SK-N-MC (cell line): ENCODE measurements around the gene SIPA1L3.

ENCODE experiments used
- EZH2 ChIP-seq: fragments of 200-600 bp; sonication (generic); IDR thresholded peaks from one replicate; pipeline ENCODE4 v1.6.1; 2017; ENCODE audit warnings: antibody characterized with exemption
- POLR2AphosphoS5 ChIP-seq: IDR thresholded peaks from 2 replicates; pipeline ENCODE4 v1.6.1; 2012; ENCODE audit warnings: mild to moderate bottlenecking, low read depth, low read length, borderline replicate concordance

DNA sequence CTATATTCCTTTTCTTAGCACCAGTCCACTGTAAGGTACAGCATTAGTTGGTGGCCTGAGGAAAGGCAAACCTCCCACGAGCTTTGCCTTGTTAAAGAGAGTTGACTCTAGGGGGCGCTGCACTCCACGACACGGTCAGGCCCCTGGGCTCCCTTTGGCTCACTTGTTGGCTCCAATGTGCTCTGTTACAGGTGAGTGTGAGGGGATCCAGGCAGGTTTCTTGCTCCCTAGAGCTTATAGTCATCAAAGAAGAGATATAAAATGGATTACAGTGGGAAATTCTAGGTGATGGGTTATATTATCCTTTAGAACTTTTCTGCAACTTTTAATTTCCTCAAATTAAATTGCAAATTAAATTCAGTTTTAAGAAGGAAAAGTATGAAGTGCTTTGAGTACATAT is 4.3 kb upstream of the SIPA1L3 start:
- TF ChIP-seq EZH2, result no peak
- TF ChIP-seq POLR2AphosphoS5, result no peak
